K562 (cell line): ENCODE data around the gene YAP1. TPM values are rescaled to one million over a fixed set of nuclear protein-coding genes. Genes with fewer than 3 reads are reported as not detected.

Experiments used
- ATAC-seq: fragments of 200-7000 bp; cut with Tn5 transposase; 3 replicates; pipeline ENCODE4 v1.9.1; 2020; ENCODE audit warnings: moderate library complexity
- BruUV-seq: library from RNA; stranded (reverse); fragments of 400-500 nt; replicated peaks from 2 replicates; lab custom pipeline; 2021; lab: Mats Ljungman, UMichigan
- CTCF ChIA-PET: fragments of 300-600 bp; formaldehyde crosslinking; extraction: SDS; loops from one replicate; lab custom pipeline; 2021; ENCODE audit warnings: low intra/inter-chr PET ratio; lab: Yijun Ruan, JAX
- POLR2A ChIA-PET: fragments of 300-600, 350-650 bp; sonication (Branson Sonifier 250); formaldehyde crosslinking; extraction: SDS; loops from one replicate; lab custom pipeline; 2021; ENCODE audit warnings: antibody characterized with exemption, inconsistent platforms; lab: Yijun Ruan, JAX
- DNase-seq, 4 experiments: peaks; one replicate each; pipeline versions ENCODE4 v3.0.0 to v3.0.0-alpha.2; 2011 to 2018; ENCODE audit warnings: low spot score in 3 of 4, mixed read lengths in 3 of 4; ENCODE audit errors: extremely low read depth in 1 of 4
- FAIRE-seq: peaks from 2 replicates; lab custom pipeline; 2011; peaks lifted over from hg19 to GRCh38; lab: Jason Lieb, UNC
- H2AFZ ChIP-seq: 2 replicates; pipeline ENCODE4 v1.6.0; 2011; ENCODE audit warnings: low read depth, low read length, control low read depth, inconsistent platforms
- H3K27ac ChIP-seq: fragments of 200-600 bp; 3 replicates; pipeline ENCODE4 v1.8.0; 2011; ENCODE audit warnings: low read depth, mild to moderate bottlenecking, control low read depth, inconsistent platforms, low read length, moderate library complexity, mixed read lengths; ENCODE audit errors: extremely low read depth
- H3K27me3 ChIP-seq, 2 experiments: fragments of 300-600 bp in 1 of 2; 2 replicates in 1 of 2; 3 replicates in 1 of 2; pipeline versions ENCODE4 v1.6.0 to v1.8.0; 2011; ENCODE audit warnings: inconsistent platforms in 2 of 2, low read length in 2 of 2, mild to moderate bottlenecking in 1 of 2, mixed read lengths in 1 of 2, moderate library complexity in 1 of 2; ENCODE audit not compliant: control insufficient read depth in 2 of 2, insufficient read depth in 2 of 2
- H3K36me3 ChIP-seq: fragments of 300-600 bp; 3 replicates; pipeline ENCODE4 v1.8.0; 2011; ENCODE audit warnings: mild to moderate bottlenecking, low read length, inconsistent platforms; ENCODE audit not compliant: control insufficient read depth, insufficient read depth
- H3K4me1 ChIP-seq, 2 experiments: fragments of 200-600 bp in 1 of 2; replicated peaks in 1 of 2; 2 replicates in 1 of 2; 3 replicates in 1 of 2; pipeline versions ENCODE4 v1.5.1 to v1.8.0; 2011; ENCODE audit warnings: inconsistent platforms in 2 of 2, low read length in 2 of 2, mild to moderate bottlenecking in 1 of 2, mixed read lengths in 1 of 2, moderate library complexity in 1 of 2; ENCODE audit not compliant: control insufficient read depth in 2 of 2, insufficient read depth in 2 of 2
- H3K4me2 ChIP-seq: 2 replicates; pipeline ENCODE4 v1.6.1; 2011; ENCODE audit warnings: low read length, control low read depth, inconsistent platforms, mixed read lengths; ENCODE audit not compliant: insufficient read depth
- H3K4me3 ChIP-seq: fragments of 200-600 bp; sonication (generic), shearing (Covaris generic); 2 replicates; pipeline ENCODE4 v1.5.1; 2016; ENCODE audit warnings: control low read depth, inconsistent platforms
- H3K79me2 ChIP-seq: fragments of 200-600 bp; 3 replicates; pipeline ENCODE4 v1.8.0; 2011; ENCODE audit warnings: low read length, inconsistent platforms; ENCODE audit not compliant: control insufficient read depth, insufficient read depth
- H3K9ac ChIP-seq, 2 experiments: 2 replicates each; pipeline versions ENCODE4 v1.6.0 to v1.6.1; 2011; ENCODE audit warnings: low read depth in 2 of 2, low read length in 2 of 2, control low read depth in 1 of 2, inconsistent platforms in 1 of 2, mild to moderate bottlenecking in 1 of 2, mixed read lengths in 1 of 2; ENCODE audit not compliant: insufficient read depth in 1 of 2
- H3K9me1 ChIP-seq: one replicate; pipeline ENCODE4 v1.6.0; 2011; ENCODE audit warnings: inconsistent platforms, mild to moderate bottlenecking, low read length, moderate library complexity; ENCODE audit not compliant: control insufficient read depth, insufficient read depth
- H3K9me3 ChIP-seq: replicated peaks from 2 replicates; pipeline ENCODE4 v1.5.1; 2011; ENCODE audit warnings: low read depth, low read length, inconsistent platforms; ENCODE audit not compliant: control insufficient read depth, insufficient read depth
- H4K20me1 ChIP-seq: replicated peaks from 2 replicates; pipeline ENCODE4 v1.6.1; 2011; ENCODE audit warnings: low read length, inconsistent platforms, mixed read lengths; ENCODE audit not compliant: control insufficient read depth, insufficient read depth
- CTCF ChIP-seq, 3 experiments: IDR thresholded peaks in 2 of 3; conservative IDR thresholded peaks in 1 of 3; 2 replicates each; pipeline ENCODE4 v1.5.1; 2011 to 2012; ENCODE audit warnings: low read length in 3 of 3, mild to moderate bottlenecking in 3 of 3, control low read depth in 2 of 3, improper control_type of control experiment in 1 of 3, inconsistent platforms in 1 of 3, low read depth in 1 of 3, mixed read lengths in 1 of 3, moderate library complexity in 1 of 3; ENCODE audit not compliant: insufficient read depth in 2 of 3
- HLTF ChIP-seq: fragments of 450-650 bp; IDR thresholded peaks from 2 replicates; pipeline ENCODE4 v1.6.1; 2016
- KLF16 ChIP-seq: IDR thresholded peaks from 2 replicates; pipeline ENCODE4 v1.6.1; 2016; ENCODE audit warnings: antibody characterized with exemption
- NCOA6 ChIP-seq: fragments of 450-650 bp; IDR thresholded peaks from 2 replicates; pipeline ENCODE4 v1.6.1; 2017; ENCODE audit warnings: mild to moderate bottlenecking
- RAD21 ChIP-seq, 2 experiments: fragments of 250-450 bp in 1 of 2; fragments of 450-650 bp in 1 of 2; sonication (Bioruptor Pico) in 1 of 2; formaldehyde crosslinking in 1 of 2; IDR thresholded peaks in 1 of 2; conservative IDR thresholded peaks in 1 of 2; 2 replicates each; pipeline versions ENCODE4 v1.4.0 to v1.8.0; 2020 to 2022; ENCODE audit warnings: mild to moderate bottlenecking in 2 of 2, moderate library complexity in 1 of 2
- SRF ChIP-seq, 2 experiments: fragments of 250-450, 450-650 bp in 1 of 2; sonication (Bioruptor Pico) in 1 of 2; sonication (generic) in 1 of 2; formaldehyde crosslinking; IDR thresholded peaks; 2 replicates each; pipeline versions ENCODE4 v1.5.0 to v1.5.1; 2020 to 2022; ENCODE audit warnings: mild to moderate bottlenecking in 1 of 2, missing genetic modification reagents in 1 of 2
- WGBS: fragments of 100-300 bp; shearing (Covaris generic); methylation state at CpG from one replicate; pipeline ENCODE4 v1.1.6; 2016; ENCODE audit warnings: low coverage, mixed read lengths; ENCODE audit not compliant: insufficient coverage; ENCODE audit errors: missing lambda C conversion rate; 5-methylcytosine and 5-hydroxymethylcytosine counted together
- in situ Hi-C: fragments of 300-500 bp; cut with MboI; formaldehyde crosslinking; loops from 4 replicates; pipeline ENCODE4 v1.15.0; 2018; ENCODE audit warnings: inconsistent platforms, mixed read lengths
- intact Hi-C: fragments of 100-400 bp; cut with micrococcal nuclease; formaldehyde crosslinking; loops from 2 replicates; pipeline ENCODE4 v1.14.2; 2022
- polyA plus RNA-seq, 8 experiments: library from polyadenylated mRNA; depleted of rRNA in 4 of 8; stranded (reverse) in 5 of 8; unstranded in 3 of 8; fragments of >200 nt; fragmentation: Nextera tagmentation in 2 of 8; fragmentation: Illumina TruSeq in 1 of 8; extraction: Ambion mirVana in 2 of 8; extraction: Trizol in 1 of 8; gene quantifications; 2 replicates each; pipeline versions ENCODE4 v1.2.1 to v1.2.3, GENCODE V29; 2011 to 2014; ENCODE audit warnings: inconsistent platforms in 1 of 8, missing spikeins in 1 of 8
- total RNA-seq, 7 experiments: library from RNA; depleted of rRNA in 6 of 7; stranded (reverse); fragments of >200 nt in 6 of 7; fragmentation: Illumina TruSeq in 2 of 7; extraction: Trizol in 2 of 7; gene quantifications; 2 replicates each; pipeline versions ENCODE4 v1.2.1 to v1.2.3, GENCODE V29; 2011 to 2021; ENCODE audit warnings: low replicate concordance in 1 of 7

Gene YAP1
- total and polyA plus RNA-seq, 9 of the 15 experiments (the other 6 are each of a cell fraction or from before 2014, with no cell fraction given), result 0.18 TPM; not detected in 8

GRCh38 chr11:102254047-102254446, 143.8 kb downstream of the YAP1 start:
- no peaks in the 10 kb centered on the region for H3K9me3 ChIP-seq
- FAIRE-seq (no peak), DNase-seq (peak; percentile 32 to 59 (median 49)), ATAC-seq (peak; percentile 87)
- H3K4me2 ChIP-seq, result no peak overlapping the region
- no peak overlapping the region for H3K27ac ChIP-seq
- H3K9ac ChIP-seq, result no peak overlapping the region
- intact Hi-C loops, result no loop called here
- H4K20me1 ChIP-seq, result no peaks in the 10 kb centered on the region
- H3K4me3 ChIP-seq, result no peak overlapping the region
- 4% methylated on average over 5 of the region's 5 CpGs for WGBS
- no peaks in the 10 kb centered on the region for H3K36me3 ChIP-seq
- H2AFZ ChIP-seq, result no peak overlapping the region
- no peaks in the 10 kb centered on the region for H3K9me1 ChIP-seq
- no TSS peak for BruUV-seq
- ChIA-PET CTCF (no interaction called here), POLR2A (interaction anchor here (0.9 to 1.6 kb wide), 3 partner anchors 11 to 143 kb away, joined by 3 to 5 read pairs (median 4); no protein-coding TSS in a partner anchor)
- H3K4me1 ChIP-seq, result no peaks in the 10 kb centered on the region; a peak in 2 of 5 replicates
- H3K27me3 ChIP-seq, result no peaks in the 10 kb centered on the region; a peak in 2 of 5 replicates
- TF ChIP-seq RAD21 (CRISPR knock-in tag; conservative IDR thresholded peaks at IDR 0.05 in 1 of 2, IDR thresholded peaks at IDR 0.05 in 1 of 2) (peak in 1 of 2 experiments; percentile 39; a peak in 2 of 4 replicates), SRF (CRISPR knock-in tag; IDR thresholded peaks at IDR 0.05) (peak; percentile 37 to 93; a peak in 3 of 4 replicates), HLTF (no peak), CTCF (IDR thresholded peaks at IDR 0.05 in 2 of 3, conservative IDR thresholded peaks at IDR 0.05 in 1 of 3; ENCODE audit: insufficient read depth in 2 of 3, low read depth in 1 of 3, low read length in 3 of 3) (peak; percentile 45 to 67 (median 60); a peak in 5 of 6 replicates), NCOA6 (no peak), KLF16 (peak; percentile 37; the same call in 1 of the 2 replicates)
- in situ Hi-C loops, result no loop called here
- no peaks in the 10 kb centered on the region for H3K79me2 ChIP-seq
